GM13977 (cell line): ENCODE measurements around the gene RTP2.

Experiments
- DNase-seq: peaks from one replicate; pipeline ENCODE4 v3.0.0; 2012; ENCODE audit warnings: low spot score
- CTCF ChIP-seq: IDR thresholded peaks from 2 replicates; pipeline ENCODE4 v1.5.1; 2012; ENCODE audit warnings: mild to moderate bottlenecking, control low read depth; ENCODE audit not compliant: insufficient read depth; ENCODE audit errors: extremely low read depth, missing control alignments
- in situ Hi-C: fragments of 300-500 bp; cut with MboI; formaldehyde crosslinking; loops from one replicate; pipeline ENCODE4 v1.12.0; 2022; ENCODE audit warnings: low sequenced_read_pairs, low pct_unique_long_range_greater_than_20kb, mixed read lengths, inconsistent platforms; ENCODE audit not compliant: unreplicated experiment

RTP2 gene

GRCh38 chr3:187725224-187725623 lies 22.9 kb upstream of the RTP2 start:
- in situ Hi-C loops, result loop anchor here (25.0 kb wide), 2 partner anchors 1012 to 1412 kb away; no protein-coding TSS in a partner anchor
- DNase-seq, result no peak
- no peak for TF ChIP-seq CTCF

- TF ChIP-seq CTCF, result no peak
- no peak for DNase-seq
- in situ Hi-C loops, result no loop called here
These were observed 19.9 kb upstream of the RTP2 start for GRCh38 chr3:187722206-187722612.

- no peak for TF ChIP-seq CTCF
- in situ Hi-C loops, result no loop called here
- DNase-seq, result no peak
These were observed 18.7 kb upstream of the RTP2 start for GRCh38 chr3:187721055-187721454.

GRCh38 chr3:187720337-187720670 lies 17.9 kb upstream of the RTP2 start:
- no peak for DNase-seq
- TF ChIP-seq CTCF, result no peak
- in situ Hi-C loops, result no loop called here

- no peak for TF ChIP-seq CTCF
- no peak for DNase-seq
These were observed 17.4 kb upstream of the RTP2 start for GRCh38 chr3:187719628-187720336.

GRCh38 chr3:187718802-187719201 lies 16.4 kb upstream of the RTP2 start:
- in situ Hi-C loops, result no loop called here
- no peak for DNase-seq
- TF ChIP-seq CTCF, result no peak

More at GRCh38 chr3:187719628-187720336, 17.4 kb upstream of the RTP2 start:
- in situ Hi-C loops, result no loop called here
